CD8-positive, alpha-beta memory T cell (primary cell): ENCODE data around the gene PIAS3. TPM values are rescaled to one million over a fixed set of nuclear protein-coding genes. Genes with fewer than 3 reads are reported as not detected.
"Not testable (repeated sequence)": the region's sequence is repeated elsewhere in the genome, so short reads cannot be mapped to it uniquely, and the experiment has no call there.

Experiments used
- CTCF ChIA-PET: fragments of 350-600 bp; sonication (Branson Sonifier 250); formaldehyde crosslinking; loops from one replicate; lab custom pipeline; 2021; ENCODE audit warnings: antibody characterized with exemption; lab: Charles Lee
- POLR2A ChIA-PET: fragments of 350-600 bp; sonication (Branson Sonifier 250); formaldehyde crosslinking; loops from one replicate; lab custom pipeline; 2021; ENCODE audit warnings: antibody characterized with exemption; lab: Charles Lee
- DNase-seq, 5 donors: peaks; one replicate each; pipeline versions ENCODE4 v3.0.0 to v3.0.0-alpha.2; 2020 to 2022; ENCODE audit warnings: mixed read lengths in 1 of 5
- H3K27ac ChIP-seq: one replicate; pipeline ENCODE4 v1.7.0; 2013; ENCODE audit warnings: low read depth, mild to moderate bottlenecking, low read length, moderate library complexity
- H3K27me3 ChIP-seq: 2 replicates; pipeline ENCODE4 v1.7.0; 2013; ENCODE audit warnings: low read length, mild to moderate bottlenecking; ENCODE audit not compliant: insufficient read depth, poor library complexity, severe bottlenecking
- H3K36me3 ChIP-seq: 2 replicates; pipeline ENCODE4 v1.7.0; 2013; ENCODE audit warnings: mild to moderate bottlenecking, low read length, moderate library complexity; ENCODE audit not compliant: insufficient read depth
- H3K4me1 ChIP-seq: 2 replicates; pipeline ENCODE4 v1.7.0; 2013; ENCODE audit warnings: mild to moderate bottlenecking, low read length, moderate library complexity; ENCODE audit not compliant: insufficient read depth
- H3K4me3 ChIP-seq: 2 replicates; pipeline ENCODE4 v1.7.0; 2013; ENCODE audit warnings: mild to moderate bottlenecking, low read length
- H3K9me3 ChIP-seq: 2 replicates; pipeline ENCODE4 v1.7.0; 2013; ENCODE audit warnings: mild to moderate bottlenecking, low read length
- H3K27ac Mint-ChIP-seq, 8 donors: one replicate each; pipeline ENCODE4 v1.8.0; 2020 to 2021; ENCODE audit warnings: mixed read lengths in 8 of 8, mild to moderate bottlenecking in 6 of 8, inconsistent platforms in 3 of 8, moderate library complexity in 3 of 8
- H3K27me3 Mint-ChIP-seq, 2 donors: one replicate each; pipeline ENCODE4 v1.8.0; 2020 to 2021; ENCODE audit warnings: mixed read lengths in 2 of 2, mild to moderate bottlenecking in 1 of 2, moderate library complexity in 1 of 2
- H3K36me3 Mint-ChIP-seq, 3 donors: one replicate each; pipeline ENCODE4 v1.8.0; 2020 to 2021; ENCODE audit warnings: mixed read lengths in 3 of 3, inconsistent platforms in 1 of 3, mild to moderate bottlenecking in 1 of 3
- H3K4me1 Mint-ChIP-seq, 3 donors: one replicate each; pipeline ENCODE4 v1.8.0; 2020 to 2021; ENCODE audit warnings: mixed read lengths in 3 of 3, inconsistent platforms in 1 of 3, mild to moderate bottlenecking in 1 of 3
- H3K4me3 Mint-ChIP-seq, 7 donors: one replicate each; pipeline ENCODE4 v1.8.0; 2020 to 2021; ENCODE audit warnings: mixed read lengths in 7 of 7, mild to moderate bottlenecking in 6 of 7, moderate library complexity in 4 of 7, inconsistent platforms in 2 of 7
- H3K9me3 Mint-ChIP-seq, 5 donors: one replicate each; pipeline ENCODE4 v1.8.0; 2020 to 2022; ENCODE audit warnings: mixed read lengths in 5 of 5, mild to moderate bottlenecking in 3 of 5, moderate library complexity in 2 of 5, inconsistent platforms in 1 of 5
- polyA plus RNA-seq: library from polyadenylated mRNA; unstranded; fragments of 300-500 nt; fragmentation: Illumina TruSeq; gene quantifications from one replicate; pipeline ENCODE4 v1.2.3, GENCODE V29; 2021
- total RNA-seq, 2 experiments: library from RNA; stranded (reverse); gene quantifications; one replicate each; pipeline ENCODE4 v1.2.3, GENCODE V29; 2021

Gene PIAS3
- total and polyA plus RNA-seq, 3 experiments from 2014 or later, result 16.7 to 21.2 (median 18.3) TPM

DNA sequence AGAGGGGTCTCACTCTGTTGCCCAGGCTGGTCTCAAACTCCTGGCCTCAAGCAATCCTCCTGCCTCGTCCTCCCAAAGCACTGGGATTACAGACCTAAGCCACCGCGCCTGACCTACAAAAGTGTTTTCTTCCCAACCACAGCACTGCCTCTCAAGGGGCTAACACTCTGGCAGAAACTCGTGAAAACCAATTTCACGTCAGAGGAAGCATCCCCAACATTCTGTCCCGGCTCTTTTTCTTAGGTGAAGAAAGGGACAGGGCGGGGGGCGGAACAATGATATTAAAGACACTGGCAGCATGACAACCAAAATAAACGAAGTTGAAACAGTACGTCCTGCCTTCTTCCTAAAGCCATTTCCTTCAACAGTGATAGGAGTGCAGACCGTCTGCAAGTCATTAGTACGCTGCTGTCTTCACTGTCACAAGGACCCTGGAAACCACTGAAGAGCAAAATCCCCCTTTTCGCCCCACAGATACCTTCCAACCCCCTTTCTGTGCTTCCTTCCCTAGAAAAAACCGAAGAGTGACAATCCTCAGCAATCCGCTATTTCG, 36.0 kb downstream of the PIAS3 start:
- peaks cover 1 to 35% (median 6%) of the 10 kb centered on the region in 3 donors for H3K36me3 Mint-ChIP-seq
- H3K4me3 Mint-ChIP-seq, result peak overlapping the region in 4 of 7 donors; percentile 36 to 100 (median 46)
- H3K27me3 Mint-ChIP-seq, DNase-seq, H3K27me3 ChIP-seq, H3K27ac ChIP-seq, H3K9me3 Mint-ChIP-seq, POLR2A ChIA-PET, H3K4me3 ChIP-seq, CTCF ChIA-PET, H3K9me3 ChIP-seq: not testable (repeated sequence)
- peaks cover 21% of the 10 kb centered on the region for H3K4me1 ChIP-seq
- peaks cover 28 to 39% (median 30%) of the 10 kb centered on the region in 3 donors for H3K4me1 Mint-ChIP-seq
- peaks cover 21% of the 10 kb centered on the region for H3K36me3 ChIP-seq
- peak overlapping the region in 4 of 8 donors; percentile 38 to 90 (median 44) for H3K27ac Mint-ChIP-seq

- H3K9me3 ChIP-seq, H3K27ac ChIP-seq, H3K4me3 Mint-ChIP-seq, H3K36me3 ChIP-seq, DNase-seq, POLR2A ChIA-PET, H3K27ac Mint-ChIP-seq, CTCF ChIA-PET, H3K27me3 ChIP-seq, H3K27me3 Mint-ChIP-seq, H3K9me3 Mint-ChIP-seq, H3K4me3 ChIP-seq, H3K36me3 Mint-ChIP-seq, H3K4me1 ChIP-seq: not testable (repeated sequence)
- H3K4me1 Mint-ChIP-seq, result peaks cover 3 to 17% (median 16%) of the 10 kb centered on the region in 3 donors
Observed at GRCh38 chr1:145818095-145818494, 40.8 kb downstream of the PIAS3 start.

DNA sequence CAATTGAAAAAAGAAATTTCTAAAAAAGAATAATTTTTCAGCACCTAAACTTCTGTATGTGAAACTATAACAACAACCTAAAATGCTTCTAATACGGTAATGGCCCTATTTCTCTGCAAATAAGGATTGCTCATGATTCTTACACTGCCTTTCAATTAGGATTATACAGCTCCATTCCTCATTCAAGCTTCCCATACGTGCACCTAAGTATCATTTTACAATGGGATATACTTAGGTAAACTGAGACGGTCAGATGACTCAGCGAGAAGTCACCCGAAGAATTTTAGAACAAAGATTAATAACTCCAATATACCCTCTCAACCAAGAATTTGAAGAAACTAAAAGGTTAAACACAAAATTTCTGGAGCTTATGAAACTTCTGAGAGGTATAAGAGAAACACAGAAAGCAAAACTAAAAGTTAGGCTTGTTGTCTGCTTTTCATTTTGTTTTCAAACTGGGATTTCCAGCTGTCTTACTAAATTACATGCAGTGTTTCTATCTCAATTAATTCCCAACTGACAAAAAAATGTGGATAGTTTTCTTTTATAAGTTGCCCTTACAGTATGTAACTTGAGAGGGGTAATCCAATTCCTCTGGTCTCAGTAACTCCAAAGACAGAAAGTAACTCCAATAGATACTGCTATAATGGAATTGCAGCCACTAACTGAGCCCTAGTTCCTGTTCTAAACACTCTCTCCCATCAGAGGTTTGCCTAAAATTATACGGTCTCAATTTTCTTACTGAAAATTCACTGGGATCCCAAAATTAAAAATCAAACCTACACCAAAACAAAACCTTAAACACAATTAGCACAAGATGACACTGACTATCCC, 45.7 kb downstream of the PIAS3 start:
- H3K9me3 Mint-ChIP-seq, H3K27me3 Mint-ChIP-seq, H3K4me1 ChIP-seq, H3K27me3 ChIP-seq, H3K9me3 ChIP-seq, H3K4me3 Mint-ChIP-seq, CTCF ChIA-PET, DNase-seq, H3K4me3 ChIP-seq, H3K36me3 Mint-ChIP-seq, POLR2A ChIA-PET, H3K27ac ChIP-seq, H3K36me3 ChIP-seq, H3K27ac Mint-ChIP-seq: not testable (repeated sequence)
- peaks cover 6 to 21% (median 15%) of the 10 kb centered on the region in 3 donors for H3K4me1 Mint-ChIP-seq

GRCh38 chr1:145806844-145807243, 52.0 kb downstream of the PIAS3 start:
- Mint-ChIP-seq H3K27me3 (no peaks in the 10 kb centered on the region), H3K4me3 (peak overlapping the region in 1 of 7 donors; percentile 21), H3K4me1 (peaks cover 43 to 61% (median 53%) of the 10 kb centered on the region in 3 donors), H3K27ac (no peak overlapping the region), H3K9me3 (no peaks in the 10 kb centered on the region), H3K36me3 (peaks cover 0 to 10% (median 2%) of the 10 kb centered on the region in 3 donors)
- no peaks in the 10 kb centered on the region for H3K36me3 ChIP-seq
- no peaks in the 10 kb centered on the region for H3K27me3 ChIP-seq
- DNase-seq, result no peak
- H3K9me3 ChIP-seq, result no peaks in the 10 kb centered on the region
- peaks cover 10% of the 10 kb centered on the region for H3K4me1 ChIP-seq
- CTCF ChIA-PET, result no interaction called here
- no peak overlapping the region for H3K4me3 ChIP-seq
- POLR2A ChIA-PET, result no interaction called here
- H3K27ac ChIP-seq, result no peak overlapping the region

- Histone ChIP-seq H3K9me3 (no peaks in the 10 kb centered on the region), H3K36me3 (no peaks in the 10 kb centered on the region), H3K4me3 (no peak overlapping the region), H3K4me1 (peaks cover 10% of the 10 kb centered on the region), H3K27me3 (no peaks in the 10 kb centered on the region), H3K27ac (no peak overlapping the region)
- peaks cover 45 to 63% (median 57%) of the 10 kb centered on the region in 3 donors for H3K4me1 Mint-ChIP-seq
- POLR2A ChIA-PET, result no interaction called here
- CTCF ChIA-PET, result no interaction called here
- no peak overlapping the region for H3K4me3 Mint-ChIP-seq
- H3K27me3 Mint-ChIP-seq, result peaks cover 0 to 2% of the 10 kb centered on the region in 2 donors
- H3K36me3 Mint-ChIP-seq, result peaks cover 0 to 11% (median 2%) of the 10 kb centered on the region in 3 donors
- H3K9me3 Mint-ChIP-seq, result no peaks in the 10 kb centered on the region
- DNase-seq, result no peak
- no peak overlapping the region for H3K27ac Mint-ChIP-seq
Observed at GRCh38 chr1:145806408-145806807, 52.5 kb downstream of the PIAS3 start.

DNA sequence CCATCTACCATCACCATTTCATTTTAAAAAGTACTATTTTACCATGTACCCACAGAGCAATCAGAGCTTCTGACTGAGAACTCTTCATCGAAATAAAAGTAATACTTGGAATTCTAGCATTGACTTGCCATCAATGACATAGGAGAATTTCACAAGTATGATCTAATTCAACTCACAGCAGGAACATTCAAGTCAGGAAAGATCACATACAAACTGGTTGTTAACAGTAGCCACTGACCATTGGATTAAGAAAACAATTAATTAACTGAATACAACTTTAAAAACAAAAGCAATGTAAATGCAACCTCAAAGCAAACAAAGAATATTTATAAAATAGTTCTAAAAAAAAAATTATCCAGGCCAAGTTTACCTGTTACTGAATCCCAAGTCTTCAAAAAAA, 53.8 kb downstream of the PIAS3 start:
- ChIA-PET POLR2A (no interaction called here), CTCF (no interaction called here)
- no peak overlapping the region for H3K4me3 ChIP-seq
- peaks cover 49 to 71% (median 66%) of the 10 kb centered on the region in 3 donors for H3K4me1 Mint-ChIP-seq
- no peak for DNase-seq
- no peaks in the 10 kb centered on the region for H3K36me3 ChIP-seq
- H3K27me3 ChIP-seq, result no peaks in the 10 kb centered on the region
- H3K4me3 Mint-ChIP-seq, result no peak overlapping the region
- no peak overlapping the region for H3K27ac ChIP-seq
- no peak overlapping the region for H3K27ac Mint-ChIP-seq
- peaks cover 0 to 18% (median 2%) of the 10 kb centered on the region in 3 donors for H3K36me3 Mint-ChIP-seq
- H3K4me1 ChIP-seq, result peaks cover 10% of the 10 kb centered on the region
- H3K9me3 Mint-ChIP-seq, result no peaks in the 10 kb centered on the region
- no peaks in the 10 kb centered on the region for H3K9me3 ChIP-seq
- peaks cover 0 to 2% of the 10 kb centered on the region in 2 donors for H3K27me3 Mint-ChIP-seq

- no peak overlapping the region for H3K4me3 ChIP-seq
- H3K27ac ChIP-seq, result no peak overlapping the region
- H3K27me3 Mint-ChIP-seq, result peaks cover 0 to 2% of the 10 kb centered on the region in 2 donors
- no peaks in the 10 kb centered on the region for H3K27me3 ChIP-seq
- peaks cover 52 to 75% (median 71%) of the 10 kb centered on the region in 3 donors for H3K4me1 Mint-ChIP-seq
- no peaks in the 10 kb centered on the region for H3K9me3 ChIP-seq
- DNase-seq, result no peak
- ChIA-PET CTCF (no interaction called here), POLR2A (no interaction called here)
- no peaks in the 10 kb centered on the region for H3K9me3 Mint-ChIP-seq
- H3K27ac Mint-ChIP-seq, result peak overlapping the region in 2 of 8 donors; percentile 48 to 70
- no peaks in the 10 kb centered on the region for H3K36me3 ChIP-seq
- H3K4me1 ChIP-seq, result peaks cover 10% of the 10 kb centered on the region
- peaks cover 5 to 23% (median 5%) of the 10 kb centered on the region in 3 donors for H3K36me3 Mint-ChIP-seq
- no peak overlapping the region for H3K4me3 Mint-ChIP-seq
Observed at GRCh38 chr1:145804235-145805045, 54.4 kb downstream of the PIAS3 start.
